ENCODE measurements around the gene CDC42EP2. TPM values are rescaled to one million over a fixed set of nuclear protein-coding genes. Genes with fewer than 3 reads are reported as not detected.

Gene CDC42EP2
- total and polyA plus RNA-seq, 4 donors = 2.3 to 20.9 (median 9.8) TPM

- no peak overlapping the region for H3K4me3 ChIP-seq (ENCODE audit: low read length in 2 of 2)
- no peaks in the 10 kb centered on the region for H3K4me1 ChIP-seq (ENCODE audit: control insufficient read depth in 1 of 2, insufficient read depth in 2 of 2, low read length in 2 of 2)
- H3K27me3 ChIP-seq (ENCODE audit: control insufficient read depth in 1 of 2, insufficient read depth in 2 of 2, low read length in 1 of 2) = no peaks in the 10 kb centered on the region
- H3K36me3 ChIP-seq (ENCODE audit: control insufficient read depth in 1 of 2, insufficient read depth in 2 of 2, low read length in 1 of 2) = no peaks in the 10 kb centered on the region
- no peak for ATAC-seq (ENCODE audit: low FRiP score)
- no peaks in the 10 kb centered on the region for H3K9me3 ChIP-seq (ENCODE audit: control insufficient read depth, low read length)
- WGBS, 2 donors = 93 to 100% methylated on average over 3 of the region's 3 CpGs
- intact Hi-C loops (cut with DNase I) = no loop called here
- H3K27ac ChIP-seq (ENCODE audit: low read depth in 1 of 2, low read length in 2 of 2) = no peak overlapping the region
- no peak for DNase-seq
These were observed 11.1 kb upstream of the CDC42EP2 start for GRCh38 chr11:65303555-65303954.

DNA sequence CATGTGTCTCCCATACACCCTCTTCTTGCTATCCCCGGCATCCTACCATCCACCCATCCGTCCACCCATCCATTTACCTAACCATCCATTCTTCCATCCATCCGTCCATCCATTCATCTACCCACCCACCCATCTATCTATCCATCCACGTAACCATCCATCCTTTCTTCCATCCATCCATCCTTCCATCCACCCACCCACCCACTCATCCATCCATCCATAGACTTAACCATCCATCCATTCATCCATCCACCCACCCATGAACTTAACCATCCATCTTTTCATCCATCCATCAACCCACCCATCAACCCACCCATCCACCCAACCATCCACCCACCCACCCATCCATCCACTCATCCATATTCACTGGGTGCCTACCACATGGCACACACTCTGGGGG is 10.6 kb upstream of the CDC42EP2 start:
- 94 to 97% methylated on average over 4 of the region's 4 CpGs for WGBS, 2 donors
- intact Hi-C loops (cut with DNase I) = no loop called here
- Histone ChIP-seq H3K4me3 (ENCODE audit: low read length in 2 of 2) (no peak overlapping the region), H3K9me3 (ENCODE audit: control insufficient read depth, low read length) (no peaks in the 10 kb centered on the region), H3K27ac (ENCODE audit: low read depth in 1 of 2, low read length in 2 of 2) (no peak overlapping the region), H3K4me1 (ENCODE audit: control insufficient read depth in 1 of 2, insufficient read depth in 2 of 2, low read length in 2 of 2) (no peaks in the 10 kb centered on the region), H3K36me3 (ENCODE audit: control insufficient read depth in 1 of 2, insufficient read depth in 2 of 2, low read length in 1 of 2) (no peaks in the 10 kb centered on the region), H3K27me3 (ENCODE audit: control insufficient read depth in 1 of 2, insufficient read depth in 2 of 2, low read length in 1 of 2) (no peaks in the 10 kb centered on the region)
- DNase-seq (no peak), ATAC-seq (ENCODE audit: low FRiP score) (no peak)

GRCh38 chr11:65304613-65305012 is 10.1 kb upstream of the CDC42EP2 start:
- intact Hi-C loops (cut with DNase I) = no loop called here
- no peaks in the 10 kb centered on the region for H3K36me3 ChIP-seq (ENCODE audit: control insufficient read depth in 1 of 2, insufficient read depth in 2 of 2, low read length in 1 of 2)
- H3K9me3 ChIP-seq (ENCODE audit: control insufficient read depth, low read length) = no peaks in the 10 kb centered on the region
- H3K27ac ChIP-seq (ENCODE audit: low read depth in 1 of 2, low read length in 2 of 2) = no peak overlapping the region
- H3K4me3 ChIP-seq (ENCODE audit: low read length in 2 of 2) = no peak overlapping the region
- no peaks in the 10 kb centered on the region for H3K27me3 ChIP-seq (ENCODE audit: control insufficient read depth in 1 of 2, insufficient read depth in 2 of 2, low read length in 1 of 2)
- 96 to 97% methylated on average over 7 of the region's 7 CpGs for WGBS, 2 donors
- no peak for DNase-seq
- no peaks in the 10 kb centered on the region for H3K4me1 ChIP-seq (ENCODE audit: control insufficient read depth in 1 of 2, insufficient read depth in 2 of 2, low read length in 2 of 2)
- ATAC-seq (ENCODE audit: low FRiP score) = no peak

DNA sequence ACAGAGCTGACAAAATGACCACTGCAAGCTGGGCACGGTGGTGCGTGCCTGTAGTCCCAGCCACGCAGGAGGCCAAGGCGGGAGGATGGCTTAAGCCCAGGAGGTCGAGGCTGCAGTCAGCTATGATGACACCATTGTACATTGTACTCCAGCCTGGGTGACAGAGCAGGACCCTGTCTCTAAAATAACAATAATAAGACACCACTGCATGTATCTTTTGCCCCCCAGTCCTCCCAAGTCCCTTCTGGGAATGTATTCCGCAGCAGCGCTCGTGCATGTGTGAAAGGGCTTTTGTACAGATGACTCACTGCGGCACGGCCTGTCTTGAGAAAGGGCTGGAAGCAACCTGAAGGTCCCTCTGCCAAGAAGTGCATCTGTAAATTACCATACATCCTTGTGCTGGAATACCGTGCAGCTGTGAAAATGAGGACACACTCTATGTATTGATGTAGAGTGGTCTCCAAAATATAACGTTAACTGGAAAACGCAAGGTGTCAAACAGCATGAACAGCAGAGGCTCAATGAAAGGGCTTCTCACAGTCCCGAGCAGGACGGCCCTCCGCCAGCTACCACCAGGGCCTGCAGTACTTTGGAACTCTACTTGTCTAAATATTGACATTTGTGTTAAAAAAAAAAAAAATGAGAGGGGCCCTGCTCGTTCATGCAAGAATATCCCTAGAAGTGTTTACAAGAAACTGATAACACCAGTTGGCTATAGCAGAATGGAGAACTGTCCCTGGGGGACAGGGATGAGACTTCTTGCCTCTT is 9.0 kb upstream of the CDC42EP2 start:
- Histone ChIP-seq H3K27me3 (ENCODE audit: control insufficient read depth in 1 of 2, insufficient read depth in 2 of 2, low read length in 1 of 2) (no peaks in the 10 kb centered on the region), H3K27ac (ENCODE audit: low read depth in 1 of 2, low read length in 2 of 2) (no peak overlapping the region), H3K4me3 (ENCODE audit: low read length in 2 of 2) (no peak overlapping the region), H3K36me3 (ENCODE audit: control insufficient read depth in 1 of 2, insufficient read depth in 2 of 2, low read length in 1 of 2) (no peaks in the 10 kb centered on the region), H3K9me3 (ENCODE audit: control insufficient read depth, low read length) (no peaks in the 10 kb centered on the region), H3K4me1 (ENCODE audit: control insufficient read depth in 1 of 2, insufficient read depth in 2 of 2, low read length in 2 of 2) (no peaks in the 10 kb centered on the region)
- 32 to 35% methylated on average over 17 of the region's 17 CpGs for WGBS, 2 donors
- DNase-seq (no peak), ATAC-seq (ENCODE audit: low FRiP score) (no peak)
- intact Hi-C loops (cut with DNase I) = no loop called here

DNA sequence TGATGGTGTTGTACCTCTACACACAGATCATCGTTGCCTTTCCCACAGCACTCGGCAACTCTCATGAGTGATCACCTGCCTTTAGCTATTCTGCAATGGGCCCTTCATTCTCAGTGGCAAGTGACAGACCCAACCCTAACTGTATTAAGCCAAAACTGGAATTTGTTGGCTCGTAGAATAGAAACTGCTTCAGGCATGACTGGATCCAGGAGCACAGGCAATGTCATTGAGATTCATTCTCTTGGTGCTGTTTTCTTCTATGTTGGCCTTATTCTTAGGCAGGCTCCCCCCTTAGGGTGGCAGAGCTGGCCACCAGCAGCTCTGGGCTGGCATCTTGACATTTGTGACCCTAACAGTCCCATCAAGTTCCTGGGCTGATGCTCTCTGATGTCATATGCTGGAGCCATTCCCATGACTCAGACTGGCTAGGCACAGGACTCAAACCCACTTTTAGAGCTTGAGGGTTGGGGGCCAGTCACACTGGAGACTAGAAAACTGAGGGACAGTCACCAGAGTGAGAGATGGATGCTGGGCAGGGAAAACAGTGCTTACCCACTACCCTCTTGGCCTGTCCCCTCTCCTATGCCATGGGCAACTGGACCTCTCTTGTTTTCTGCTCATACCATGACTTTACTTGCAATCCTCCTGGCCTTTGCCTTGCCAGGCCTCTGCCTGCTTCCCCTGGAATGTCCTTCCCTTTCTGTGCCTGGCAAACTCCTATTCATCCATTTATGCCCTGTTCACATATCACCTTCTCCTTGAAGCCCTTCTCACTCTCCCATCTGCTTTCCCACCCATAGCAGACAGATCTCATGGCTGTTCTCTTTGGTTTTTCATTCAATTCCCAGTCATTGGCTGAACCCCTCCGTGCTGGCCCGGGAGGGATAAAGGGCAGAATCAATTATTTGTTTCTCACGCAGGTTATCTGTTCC is 7.1 kb upstream of the CDC42EP2 start:
- DNase-seq (no peak), ATAC-seq (ENCODE audit: low FRiP score) (no peak)
- Histone ChIP-seq H3K36me3 (ENCODE audit: control insufficient read depth in 1 of 2, insufficient read depth in 2 of 2, low read length in 1 of 2) (no peaks in the 10 kb centered on the region), H3K4me3 (ENCODE audit: low read length in 2 of 2) (no peak overlapping the region), H3K4me1 (ENCODE audit: control insufficient read depth in 1 of 2, insufficient read depth in 2 of 2, low read length in 2 of 2) (no peaks in the 10 kb centered on the region), H3K9me3 (ENCODE audit: control insufficient read depth, low read length) (no peaks in the 10 kb centered on the region), H3K27ac (ENCODE audit: low read depth in 1 of 2, low read length in 2 of 2) (no peak overlapping the region), H3K27me3 (ENCODE audit: control insufficient read depth in 1 of 2, insufficient read depth in 2 of 2, low read length in 1 of 2) (no peaks in the 10 kb centered on the region)
- 95 to 96% methylated on average over 6 of the region's 6 CpGs for WGBS, 2 donors
- intact Hi-C loops (cut with DNase I) = no loop called here

DNA sequence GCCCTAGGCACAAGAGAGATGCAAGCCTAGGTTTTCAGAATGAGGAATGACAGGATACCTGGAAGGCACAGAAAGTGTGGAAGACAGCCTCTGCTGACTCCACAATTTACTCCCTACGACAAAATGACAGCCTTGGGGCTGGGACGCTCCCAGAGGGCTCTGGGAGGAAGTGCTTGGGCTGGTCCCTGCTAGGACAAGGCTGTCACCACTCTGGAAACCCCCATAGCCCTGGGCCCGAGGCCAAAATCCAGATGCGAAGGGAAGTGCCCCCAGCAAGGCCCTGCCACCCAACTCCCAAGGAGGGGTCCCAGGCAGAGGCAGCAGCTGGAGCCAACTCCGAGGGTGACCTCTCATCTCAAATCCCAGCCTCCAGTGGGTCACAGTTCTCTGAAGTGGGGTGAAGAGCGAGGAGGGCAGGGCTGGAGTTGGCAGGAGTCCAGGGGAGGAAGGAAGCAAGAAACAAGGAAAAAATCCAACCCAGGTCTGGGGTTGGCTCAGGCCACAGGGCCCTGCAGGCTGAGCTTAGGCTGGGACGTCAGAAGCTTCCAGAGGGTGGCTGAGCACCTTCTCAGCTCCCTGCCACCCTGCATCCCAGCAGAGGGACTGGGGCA is 6.3 kb upstream of the CDC42EP2 start:
- no peaks in the 10 kb centered on the region for H3K4me1 ChIP-seq (ENCODE audit: control insufficient read depth in 1 of 2, insufficient read depth in 2 of 2, low read length in 2 of 2)
- no peak overlapping the region for H3K27ac ChIP-seq (ENCODE audit: low read depth in 1 of 2, low read length in 2 of 2)
- no peak overlapping the region for H3K4me3 ChIP-seq (ENCODE audit: low read length in 2 of 2)
- ATAC-seq (ENCODE audit: low FRiP score) (no peak), DNase-seq (peak in 1 of 2 donors; percentile 74)
- no peaks in the 10 kb centered on the region for H3K9me3 ChIP-seq (ENCODE audit: control insufficient read depth, low read length)
- no peaks in the 10 kb centered on the region for H3K27me3 ChIP-seq (ENCODE audit: control insufficient read depth in 1 of 2, insufficient read depth in 2 of 2, low read length in 1 of 2)
- no peaks in the 10 kb centered on the region for H3K36me3 ChIP-seq (ENCODE audit: control insufficient read depth in 1 of 2, insufficient read depth in 2 of 2, low read length in 1 of 2)
- 57 to 60% methylated on average over 7 of the region's 7 CpGs for WGBS, 2 donors
- intact Hi-C loops (cut with DNase I) = no loop called here

DNA sequence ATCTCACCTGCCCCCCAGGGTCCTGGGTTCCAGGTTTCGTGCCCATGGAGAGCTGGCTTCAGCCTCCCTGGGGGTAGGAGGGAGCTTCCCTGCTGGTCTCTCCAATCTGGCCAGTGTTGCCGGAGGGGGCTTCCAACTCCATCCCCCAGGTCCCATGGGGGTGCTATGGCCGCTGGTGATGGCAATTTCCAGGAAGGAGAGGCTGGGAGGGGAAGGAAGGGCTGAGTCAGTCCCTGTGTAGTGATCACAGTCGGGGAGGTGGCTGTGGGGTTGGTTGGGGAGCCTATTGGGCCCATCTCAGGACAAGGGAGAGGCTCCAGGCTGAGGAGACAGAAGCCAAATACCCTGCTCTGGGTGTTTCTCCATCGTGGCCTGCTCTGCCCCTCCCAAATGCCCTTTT is 5.7 kb upstream of the CDC42EP2 start:
- no peak for DNase-seq
- Histone ChIP-seq H3K9me3 (ENCODE audit: control insufficient read depth, low read length) (no peaks in the 10 kb centered on the region), H3K27ac (ENCODE audit: low read depth in 1 of 2, low read length in 2 of 2) (no peak overlapping the region), H3K4me3 (ENCODE audit: low read length in 2 of 2) (no peak overlapping the region), H3K36me3 (ENCODE audit: control insufficient read depth in 1 of 2, insufficient read depth in 2 of 2, low read length in 1 of 2) (no peaks in the 10 kb centered on the region), H3K4me1 (ENCODE audit: control insufficient read depth in 1 of 2, insufficient read depth in 2 of 2, low read length in 2 of 2) (peaks cover 0 to under 1% of the 10 kb centered on the region in 2 donors), H3K27me3 (ENCODE audit: control insufficient read depth in 1 of 2, insufficient read depth in 2 of 2, low read length in 1 of 2) (no peaks in the 10 kb centered on the region)
- intact Hi-C loops (cut with DNase I) = no loop called here
- no peak for ATAC-seq (ENCODE audit: low FRiP score)
- WGBS, 2 donors = 66 to 76% methylated on average over 5 of the region's 5 CpGs

- intact Hi-C loops (cut with DNase I) = no loop called here
- Histone ChIP-seq H3K4me1 (ENCODE audit: control insufficient read depth in 1 of 2, insufficient read depth in 2 of 2, low read length in 2 of 2) (peaks cover 0 to 2% of the 10 kb centered on the region in 2 donors), H3K4me3 (ENCODE audit: low read length in 2 of 2) (no peak overlapping the region), H3K27ac (ENCODE audit: low read depth in 1 of 2, low read length in 2 of 2) (no peak overlapping the region), H3K27me3 (ENCODE audit: control insufficient read depth in 1 of 2, insufficient read depth in 2 of 2, low read length in 1 of 2) (no peaks in the 10 kb centered on the region), H3K9me3 (ENCODE audit: control insufficient read depth, low read length) (no peaks in the 10 kb centered on the region), H3K36me3 (ENCODE audit: control insufficient read depth in 1 of 2, insufficient read depth in 2 of 2, low read length in 1 of 2) (no peaks in the 10 kb centered on the region)
- ATAC-seq (ENCODE audit: low FRiP score) (no peak), DNase-seq (peak in 1 of 2 donors; percentile 77)
- WGBS, 2 donors = 80 to 81% methylated on average over 10 of the region's 10 CpGs
These were observed 4.5 kb upstream of the CDC42EP2 start for GRCh38 chr11:65310215-65310614.

Measured in aorta (tissue), 5 donors.